ENCODE results near the gene SHC3. TPM values are rescaled to one million over a fixed set of nuclear protein-coding genes. Genes with fewer than 3 reads are reported as not detected.

The SHC3 gene
- total and polyA plus RNA-seq, 2 experiments from 2014 or later: 1.3 to 2.9 TPM

GRCh38 chr9:89187541-89187940 lies 8.9 kb upstream of the SHC3 start (continued):
- TF ChIP-seq, protein P1, sequence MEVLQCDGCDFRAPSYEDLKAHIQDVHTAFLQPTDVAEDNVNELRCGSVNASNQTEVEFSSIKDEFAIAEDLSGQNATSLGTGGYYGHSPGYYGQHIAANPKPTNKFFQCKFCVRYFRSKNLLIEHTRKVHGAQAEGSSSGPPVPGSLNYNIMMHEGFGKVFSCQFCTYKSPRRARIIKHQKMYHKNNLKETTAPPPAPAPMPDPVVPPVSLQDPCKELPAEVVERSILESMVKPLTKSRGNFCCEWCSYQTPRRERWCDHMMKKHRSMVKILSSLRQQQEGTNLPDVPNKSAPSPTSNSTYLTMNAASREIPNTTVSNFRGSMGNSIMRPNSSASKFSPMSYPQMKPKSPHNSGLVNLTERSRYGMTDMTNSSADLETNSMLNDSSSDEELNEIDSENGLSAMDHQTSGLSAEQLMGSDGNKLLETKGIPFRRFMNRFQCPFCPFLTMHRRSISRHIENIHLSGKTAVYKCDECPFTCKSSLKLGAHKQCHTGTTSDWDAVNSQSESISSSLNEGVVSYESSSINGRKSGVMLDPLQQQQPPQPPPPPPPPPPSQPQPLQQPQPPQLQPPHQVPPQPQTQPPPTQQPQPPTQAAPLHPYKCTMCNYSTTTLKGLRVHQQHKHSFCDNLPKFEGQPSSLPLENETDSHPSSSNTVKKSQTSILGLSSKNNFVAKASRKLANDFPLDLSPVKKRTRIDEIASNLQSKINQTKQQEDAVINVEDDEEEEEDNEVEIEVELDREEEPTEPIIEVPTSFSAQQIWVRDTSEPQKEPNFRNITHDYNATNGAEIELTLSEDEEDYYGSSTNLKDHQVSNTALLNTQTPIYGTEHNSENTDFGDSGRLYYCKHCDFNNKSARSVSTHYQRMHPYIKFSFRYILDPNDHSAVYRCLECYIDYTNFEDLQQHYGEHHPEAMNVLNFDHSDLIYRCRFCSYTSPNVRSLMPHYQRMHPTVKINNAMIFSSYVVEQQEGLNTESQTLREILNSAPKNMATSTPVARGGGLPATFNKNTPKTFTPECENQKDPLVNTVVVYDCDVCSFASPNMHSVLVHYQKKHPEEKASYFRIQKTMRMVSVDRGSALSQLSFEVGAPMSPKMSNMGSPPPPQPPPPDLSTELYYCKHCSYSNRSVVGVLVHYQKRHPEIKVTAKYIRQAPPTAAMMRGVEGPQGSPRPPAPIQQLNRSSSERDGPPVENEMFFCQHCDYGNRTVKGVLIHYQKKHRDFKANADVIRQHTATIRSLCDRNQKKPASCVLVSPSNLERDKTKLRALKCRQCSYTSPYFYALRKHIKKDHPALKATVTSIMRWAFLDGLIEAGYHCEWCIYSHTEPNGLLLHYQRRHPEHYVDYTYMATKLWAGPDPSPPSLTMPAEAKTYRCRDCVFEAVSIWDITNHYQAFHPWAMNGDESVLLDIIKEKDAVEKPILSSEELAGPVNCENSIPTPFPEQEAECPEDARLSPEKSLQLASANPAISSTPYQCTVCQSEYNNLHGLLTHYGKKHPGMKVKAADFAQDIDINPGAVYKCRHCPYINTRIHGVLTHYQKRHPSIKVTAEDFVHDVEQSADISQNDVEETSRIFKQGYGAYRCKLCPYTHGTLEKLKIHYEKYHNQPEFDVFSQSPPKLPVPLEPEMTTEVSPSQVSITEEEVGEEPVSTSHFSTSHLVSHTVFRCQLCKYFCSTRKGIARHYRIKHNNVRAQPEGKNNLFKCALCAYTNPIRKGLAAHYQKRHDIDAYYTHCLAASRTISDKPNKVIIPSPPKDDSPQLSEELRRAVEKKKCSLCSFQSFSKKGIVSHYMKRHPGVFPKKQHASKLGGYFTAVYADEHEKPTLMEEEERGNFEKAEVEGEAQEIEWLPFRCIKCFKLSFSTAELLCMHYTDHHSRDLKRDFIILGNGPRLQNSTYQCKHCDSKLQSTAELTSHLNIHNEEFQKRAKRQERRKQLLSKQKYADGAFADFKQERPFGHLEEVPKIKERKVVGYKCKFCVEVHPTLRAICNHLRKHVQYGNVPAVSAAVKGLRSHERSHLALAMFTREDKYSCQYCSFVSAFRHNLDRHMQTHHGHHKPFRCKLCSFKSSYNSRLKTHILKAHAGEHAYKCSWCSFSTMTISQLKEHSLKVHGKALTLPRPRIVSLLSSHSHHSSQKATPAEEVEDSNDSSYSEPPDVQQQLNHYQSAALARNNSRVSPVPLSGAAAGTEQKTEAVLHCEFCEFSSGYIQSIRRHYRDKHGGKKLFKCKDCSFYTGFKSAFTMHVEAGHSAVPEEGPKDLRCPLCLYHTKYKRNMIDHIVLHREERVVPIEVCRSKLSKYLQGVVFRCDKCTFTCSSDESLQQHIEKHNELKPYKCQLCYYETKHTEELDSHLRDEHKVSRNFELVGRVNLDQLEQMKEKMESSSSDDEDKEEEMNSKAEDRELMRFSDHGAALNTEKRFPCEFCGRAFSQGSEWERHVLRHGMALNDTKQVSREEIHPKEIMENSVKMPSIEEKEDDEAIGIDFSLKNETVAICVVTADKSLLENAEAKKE (CRISPR knock-in tag; IDR thresholded peaks at IDR 0.05): no peak
- TF ChIP-seq EZH2 (IDR thresholded peaks at IDR 0.05; ENCODE audit: low read depth, unreplicated experiment): no peak

DNA sequence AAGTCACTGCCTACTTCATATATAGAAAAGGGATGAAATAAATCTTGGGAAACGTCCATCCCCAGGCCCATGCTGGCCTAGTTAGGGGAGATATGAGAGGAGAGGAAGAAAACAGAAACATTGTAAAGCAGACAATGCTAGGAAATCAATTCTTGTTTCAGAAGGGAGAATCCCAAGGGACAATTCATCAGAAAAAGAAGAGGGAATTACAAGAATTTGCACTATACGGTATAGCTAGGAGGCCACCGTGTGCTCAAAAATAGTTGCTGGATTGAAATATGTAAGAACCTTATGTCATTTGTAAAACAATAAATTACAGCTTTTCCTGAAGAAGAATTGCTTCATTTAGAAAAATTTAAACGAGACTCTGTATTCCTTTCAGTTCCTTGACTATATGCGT lies 8.3 kb upstream of the SHC3 start:
- Histone ChIP-seq H3K27me3 (ENCODE audit: insufficient read depth) (no peaks in the 10 kb centered on the region), H2AFZ (no peak overlapping the region), H4K20me1 (replicated peaks; ENCODE audit: insufficient read depth) (no peaks in the 10 kb centered on the region; the same call in 1 of the 2 replicates), H3K79me2 (replicated peaks; ENCODE audit: insufficient read depth) (no peaks in the 10 kb centered on the region), H3K36me3 (ENCODE audit: insufficient read depth) (no peaks in the 10 kb centered on the region), H3K27ac (ENCODE audit: low read depth) (no peak overlapping the region), H3K4me2 (no peak overlapping the region), H3F3A (replicated peaks; ENCODE audit: low read depth) (no peaks in the 10 kb centered on the region), H3K4me1 (ENCODE audit: insufficient read depth) (no peaks in the 10 kb centered on the region), H3K4me3 (no peak overlapping the region), H3K9me2 (ENCODE audit: insufficient read depth) (peaks cover 4% of the 10 kb centered on the region; the same call in 1 of the 2 replicates)
- Mint-ChIP-seq H3K4me3 (no peak overlapping the region), H3K27ac (no peak overlapping the region), H3K9me3 (no peaks in the 10 kb centered on the region), H3K27me3 (ENCODE audit: insufficient read depth, low read depth, poor library complexity) (peaks cover 6% of the 10 kb centered on the region), H3K4me1 (peaks cover 11% of the 10 kb centered on the region), H3K36me3 (ENCODE audit: low read depth) (no peaks in the 10 kb centered on the region; the same call in 2 of the 3 replicates)
- DNase-seq (ENCODE audit: low spot score): no peak
- no peak for ATAC-seq
- TF ChIP-seq JUNB (IDR thresholded peaks at IDR 0.05; ENCODE audit: unreplicated experiment): no peak
- TF ChIP-seq, protein P1 (CRISPR knock-in tag; IDR thresholded peaks at IDR 0.05): no peak
- TF ChIP-seq POLR2AphosphoS5 (IDR thresholded peaks at IDR 0.05; ENCODE audit: low read depth): no peak

All from GM23338 (cell line).